CD14-positive monocyte (primary cell): ENCODE data around the gene GMPR. TPM values are rescaled to one million over a fixed set of nuclear protein-coding genes. Genes with fewer than 3 reads are reported as not detected.

Source experiments
- DNase-seq, 3 donors: peaks; one replicate each; pipeline ENCODE4 v3.0.0-alpha.2; 2011 to 2022
- H2AFZ ChIP-seq: 2 replicates; pipeline ENCODE4 v1.6.0; 2012; ENCODE audit warnings: mild to moderate bottlenecking, low read depth, low read length, inconsistent platforms; ENCODE audit not compliant: insufficient read depth, poor library complexity, severe bottlenecking
- H3K27ac ChIP-seq, 2 donors: 1 replicate in 1 of 2; 2 replicates in 1 of 2; pipeline ENCODE4 v1.5.1; 2012 to 2013; ENCODE audit warnings: low read length in 2 of 2, control low read depth in 1 of 2, inconsistent platforms in 1 of 2, low read depth in 1 of 2, mild to moderate bottlenecking in 1 of 2
- H3K27me3 ChIP-seq, 2 donors: one replicate each; pipeline versions ENCODE4 v1.6.0 to v1.6.1; 2011 to 2013; ENCODE audit warnings: low read length in 2 of 2; ENCODE audit not compliant: control insufficient read depth in 2 of 2, insufficient read depth in 2 of 2
- H3K36me3 ChIP-seq, 2 donors: replicated peaks in 1 of 2; 1 replicate in 1 of 2; 2 replicates in 1 of 2; pipeline versions ENCODE4 v1.5.1 to v1.6.1; 2012 to 2013; ENCODE audit warnings: low read length in 2 of 2, control low read depth in 1 of 2, inconsistent platforms in 1 of 2, mild to moderate bottlenecking in 1 of 2; ENCODE audit not compliant: insufficient read depth in 2 of 2, control insufficient read depth in 1 of 2
- H3K4me1 ChIP-seq, 2 donors: 1 replicate in 1 of 2; 2 replicates in 1 of 2; pipeline versions ENCODE4 v1.5.1 to v1.6.1; 2012 to 2013; ENCODE audit warnings: low read length in 2 of 2, control low read depth in 1 of 2, inconsistent platforms in 1 of 2, mild to moderate bottlenecking in 1 of 2, moderate library complexity in 1 of 2; ENCODE audit not compliant: insufficient read depth in 2 of 2, control insufficient read depth in 1 of 2
- H3K4me2 ChIP-seq: replicated peaks from 2 replicates; pipeline ENCODE3; 2012; ENCODE audit warnings: low read length, moderate library complexity, mild to moderate bottlenecking; ENCODE audit not compliant: poor library complexity, severe bottlenecking; ENCODE audit errors: extremely low read depth
- H3K4me3 ChIP-seq, 3 experiments: fragments of 200-600 bp in 1 of 3; sonication (generic) in 1 of 3; replicated peaks in 1 of 3; 1 replicate in 2 of 3; 2 replicates in 1 of 3; pipeline ENCODE4 v1.5.1; 2011 to 2013; ENCODE audit warnings: low read length in 3 of 3, mild to moderate bottlenecking in 3 of 3, control low read depth in 2 of 3, low read depth in 2 of 3, inconsistent platforms in 1 of 3, moderate library complexity in 1 of 3
- H3K79me2 ChIP-seq: 2 replicates; pipeline ENCODE4 v1.6.0; 2012; ENCODE audit warnings: mild to moderate bottlenecking, control low read depth, inconsistent platforms, low read length, moderate library complexity; ENCODE audit not compliant: insufficient read depth
- H3K9ac ChIP-seq: 2 replicates; pipeline ENCODE4 v1.6.0; 2017; ENCODE audit warnings: low read length, mild to moderate bottlenecking; ENCODE audit not compliant: insufficient read depth, poor library complexity, severe bottlenecking
- H3K9me3 ChIP-seq, 2 donors: replicated peaks in 1 of 2; 1 replicate in 1 of 2; 2 replicates in 1 of 2; pipeline versions ENCODE4 v1.5.1 to v1.6.1; 2012 to 2013; ENCODE audit warnings: low read length in 2 of 2, control low read depth in 1 of 2; ENCODE audit not compliant: control insufficient read depth in 1 of 2, insufficient read depth in 1 of 2
- H4K20me1 ChIP-seq: 2 replicates; pipeline ENCODE4 v1.6.0; 2012; ENCODE audit warnings: mild to moderate bottlenecking, low read length, control low read depth, moderate library complexity; ENCODE audit not compliant: insufficient read depth
- H3K27ac Mint-ChIP-seq, 7 donors: one replicate each; pipeline ENCODE4 v1.8.0; 2020; ENCODE audit warnings: mild to moderate bottlenecking in 7 of 7, mixed read lengths in 7 of 7, moderate library complexity in 6 of 7, inconsistent platforms in 2 of 7
- H3K27me3 Mint-ChIP-seq, 3 donors: one replicate each; pipeline ENCODE4 v1.8.0; 2021 to 2022; ENCODE audit warnings: low read depth in 3 of 3, mild to moderate bottlenecking in 3 of 3, mixed read lengths in 3 of 3, moderate library complexity in 3 of 3, inconsistent platforms in 1 of 3
- H3K36me3 Mint-ChIP-seq, 2 donors: one replicate each; pipeline ENCODE4 v1.8.0; 2020; ENCODE audit warnings: mixed read lengths in 2 of 2, inconsistent platforms in 1 of 2, mild to moderate bottlenecking in 1 of 2
- H3K4me1 Mint-ChIP-seq: one replicate; pipeline ENCODE4 v1.8.0; 2020; ENCODE audit warnings: mild to moderate bottlenecking, mixed read lengths
- H3K4me3 Mint-ChIP-seq, 2 donors: one replicate each; pipeline ENCODE4 v1.8.0; 2020; ENCODE audit warnings: mild to moderate bottlenecking in 2 of 2, mixed read lengths in 2 of 2, moderate library complexity in 1 of 2
- H3K9me3 Mint-ChIP-seq, 7 donors: one replicate each; pipeline ENCODE4 v1.8.0; 2020 to 2022; ENCODE audit warnings: mixed read lengths in 7 of 7, mild to moderate bottlenecking in 6 of 7, moderate library complexity in 6 of 7, inconsistent platforms in 2 of 7
- WGBS: methylation state at CpG from one replicate; pipeline ENCODE4 v1.1.5; 2013; ENCODE audit warnings: missing lambda C conversion rate; ENCODE audit not compliant: insufficient coverage; 5-methylcytosine and 5-hydroxymethylcytosine counted together
- intact Hi-C, 2 donors: fragments of 100-400 bp; cut with micrococcal nuclease; formaldehyde crosslinking; loops; one replicate each; pipeline versions ENCODE4 v1.15.0 to v1.15.1; 2023
- polyA plus RNA-seq, 3 donors: library from polyadenylated mRNA; depleted of rRNA in 1 of 3; unstranded in 2 of 3; stranded (reverse) in 1 of 3; fragments of 300-500 nt in 2 of 3; fragments of >200 nt in 1 of 3; fragmentation: Illumina TruSeq in 2 of 3; gene quantifications; 1 replicate in 2 of 3; 2 replicates in 1 of 3; pipeline ENCODE4 v1.2.3, GENCODE V29; 2012 to 2021
- TF ChIP-seq, protein P1 (sequence below): fragments of 200-600 bp; IDR thresholded peaks from one replicate; pipeline ENCODE4 v1.8.0; 2022; ENCODE audit warnings: antibody characterized with exemption, mild to moderate bottlenecking

Gene GMPR
- polyA plus RNA-seq, 3 donors = 1.9 to 3.8 (median 3.2) TPM

DNA sequence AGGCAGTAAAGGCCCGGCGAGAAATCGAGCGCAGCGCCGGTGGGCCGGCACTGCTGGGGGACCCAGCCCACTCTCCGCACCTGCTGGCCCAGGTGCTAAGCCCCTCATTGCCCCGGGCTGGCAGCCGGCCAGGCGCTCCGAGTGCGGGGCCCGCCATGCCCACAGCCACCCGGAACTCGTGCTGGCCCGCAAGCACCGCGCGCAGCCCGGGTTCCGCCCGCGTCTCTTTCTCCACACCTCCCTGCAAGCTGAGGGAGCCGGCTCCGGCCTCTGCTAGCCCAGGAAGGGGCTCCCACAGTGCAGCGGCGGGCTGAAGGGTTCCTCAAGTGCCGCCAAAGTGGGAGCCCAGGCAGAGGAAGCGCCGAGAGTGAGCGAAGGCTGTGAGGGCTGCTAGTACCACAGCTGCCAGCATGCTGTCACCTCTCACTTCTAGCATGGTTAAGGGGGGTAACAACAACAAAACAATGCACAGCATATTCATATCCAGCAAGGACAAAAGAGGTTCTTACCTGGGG lies 11.3 kb upstream of the GMPR start:
- Histone ChIP-seq H3K36me3 (no peaks in the 10 kb centered on the region), H2AFZ (no peak overlapping the region), H3K79me2 (no peaks in the 10 kb centered on the region), H3K27ac (no peak overlapping the region), H4K20me1 (no peaks in the 10 kb centered on the region), H3K4me3 (no peak overlapping the region), H3K27me3 (peaks cover 0 to 3% of the 10 kb centered on the region in 2 donors), H3K9me3 (peaks cover 0 to 3% of the 10 kb centered on the region in 2 donors), H3K4me1 (peaks cover 0 to 24% of the 10 kb centered on the region in 2 donors), H3K9ac (no peak overlapping the region), H3K4me2 (no peak overlapping the region)
- no peak overlapping the region for H3K27ac Mint-ChIP-seq
- TF ChIP-seq, protein P1, sequence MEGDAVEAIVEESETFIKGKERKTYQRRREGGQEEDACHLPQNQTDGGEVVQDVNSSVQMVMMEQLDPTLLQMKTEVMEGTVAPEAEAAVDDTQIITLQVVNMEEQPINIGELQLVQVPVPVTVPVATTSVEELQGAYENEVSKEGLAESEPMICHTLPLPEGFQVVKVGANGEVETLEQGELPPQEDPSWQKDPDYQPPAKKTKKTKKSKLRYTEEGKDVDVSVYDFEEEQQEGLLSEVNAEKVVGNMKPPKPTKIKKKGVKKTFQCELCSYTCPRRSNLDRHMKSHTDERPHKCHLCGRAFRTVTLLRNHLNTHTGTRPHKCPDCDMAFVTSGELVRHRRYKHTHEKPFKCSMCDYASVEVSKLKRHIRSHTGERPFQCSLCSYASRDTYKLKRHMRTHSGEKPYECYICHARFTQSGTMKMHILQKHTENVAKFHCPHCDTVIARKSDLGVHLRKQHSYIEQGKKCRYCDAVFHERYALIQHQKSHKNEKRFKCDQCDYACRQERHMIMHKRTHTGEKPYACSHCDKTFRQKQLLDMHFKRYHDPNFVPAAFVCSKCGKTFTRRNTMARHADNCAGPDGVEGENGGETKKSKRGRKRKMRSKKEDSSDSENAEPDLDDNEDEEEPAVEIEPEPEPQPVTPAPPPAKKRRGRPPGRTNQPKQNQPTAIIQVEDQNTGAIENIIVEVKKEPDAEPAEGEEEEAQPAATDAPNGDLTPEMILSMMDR = no peak
- no peak for DNase-seq
- 81% methylated on average over 28 of the region's 32 CpGs for WGBS
- H3K27me3 Mint-ChIP-seq = peaks cover 2 to 6% (median 5%) of the 10 kb centered on the region in 3 donors
- H3K4me3 Mint-ChIP-seq = no peak overlapping the region
- H3K9me3 Mint-ChIP-seq = peaks cover 0 to 7% (median 3%) of the 10 kb centered on the region in 7 donors
- H3K36me3 Mint-ChIP-seq = no peaks in the 10 kb centered on the region
- peaks cover 6% of the 10 kb centered on the region for H3K4me1 Mint-ChIP-seq
- intact Hi-C loops = no loop called here

DNA sequence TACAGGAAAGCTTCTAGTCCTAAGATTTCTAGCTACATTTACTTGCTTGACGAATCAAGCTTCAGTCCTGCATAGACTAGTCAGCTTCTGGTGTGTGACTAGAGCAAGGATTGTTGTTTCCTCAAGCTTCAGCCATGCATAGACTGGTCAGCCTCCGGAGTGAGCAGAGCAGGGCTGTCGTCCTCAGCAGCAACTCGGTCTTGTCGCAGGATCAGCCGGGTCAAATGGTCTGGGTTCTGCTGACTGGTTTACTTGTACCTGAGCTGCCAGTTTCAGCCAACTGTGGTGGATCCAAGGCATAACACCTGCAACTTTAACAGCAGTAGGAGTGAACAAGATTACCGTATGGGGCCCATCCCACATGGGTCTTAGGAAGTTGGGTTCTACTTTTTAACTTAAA lies 10.8 kb upstream of the GMPR start:
- Mint-ChIP-seq H3K9me3 (peaks cover 0 to 7% (median 3%) of the 10 kb centered on the region in 7 donors), H3K27ac (no peak overlapping the region), H3K36me3 (no peaks in the 10 kb centered on the region), H3K27me3 (peaks cover 2 to 6% (median 5%) of the 10 kb centered on the region in 3 donors), H3K4me1 (peaks cover 6% of the 10 kb centered on the region), H3K4me3 (no peak overlapping the region)
- Histone ChIP-seq H3K9ac (no peak overlapping the region), H3K79me2 (no peaks in the 10 kb centered on the region), H2AFZ (no peak overlapping the region), H3K4me1 (peaks cover 0 to 24% of the 10 kb centered on the region in 2 donors), H3K27me3 (peaks cover 0 to 3% of the 10 kb centered on the region in 2 donors), H3K4me3 (no peak overlapping the region), H3K36me3 (no peaks in the 10 kb centered on the region), H3K27ac (no peak overlapping the region), H3K9me3 (peaks cover 0 to 3% of the 10 kb centered on the region in 2 donors), H4K20me1 (no peaks in the 10 kb centered on the region), H3K4me2 (no peak overlapping the region)
- no peak for DNase-seq
- intact Hi-C loops = no loop called here
- TF ChIP-seq, protein P1 = no peak
- 92% methylated on average over 5 of the region's 7 CpGs for WGBS
